GM12878 (cell line): ENCODE data around the gene RAB10. TPM values are rescaled to one million over a fixed set of nuclear protein-coding genes. Genes with fewer than 3 reads are reported as not detected.

Experiments
- ATAC-seq: fragments of 200-7000 bp; cut with Tn5 transposase; 3 replicates; pipeline ENCODE4 v1.9.1; 2020; ENCODE audit warnings: mild to moderate bottlenecking, moderate library complexity
- BruUV-seq: library from RNA; stranded (reverse); fragments of 400-500 nt; replicated peaks from 2 replicates; lab custom pipeline; 2021; lab: Mats Ljungman, UMichigan
- CTCF ChIA-PET: fragments of 300-600 bp; sonication (Branson Sonifier 250); formaldehyde crosslinking; extraction: SDS; loops from one replicate; lab custom pipeline; 2021; ENCODE audit warnings: inconsistent platforms; lab: Yijun Ruan, JAX
- POLR2A ChIA-PET: fragments of 350-600 bp; formaldehyde crosslinking; extraction: SDS; loops from one replicate; lab custom pipeline; 2021; ENCODE audit warnings: inconsistent platforms; lab: Charles Lee
- RAD21 ChIA-PET: fragments of 300-600 bp; sonication (Branson Sonifier 250); formaldehyde crosslinking; loops from one replicate; lab custom pipeline; 2023; ENCODE audit warnings: antibody characterized with exemption; ENCODE audit not compliant: unreplicated experiment; lab: Charles Lee
- SMC1A ChIA-PET: fragments of 300-600 bp; sonication (Branson Sonifier 250); formaldehyde crosslinking; loops from one replicate; lab custom pipeline; 2023; ENCODE audit not compliant: unreplicated experiment, uncharacterized antibody; lab: Charles Lee
- DNase-seq: peaks from one replicate; pipeline ENCODE4 v3.0.0-alpha.2; 2011; ENCODE audit warnings: low read depth, low spot score
- FAIRE-seq: peaks from 3 replicates; lab custom pipeline; 2011; peaks lifted over from hg19 to GRCh38; lab: Jason Lieb, UNC
- H2AFZ ChIP-seq: 2 replicates; pipeline ENCODE4 v1.6.0; 2011; ENCODE audit warnings: low read depth, low read length, control low read depth; ENCODE audit not compliant: control insufficient read depth
- H3K27ac ChIP-seq: 2 replicates; pipeline ENCODE4 v1.5.1; 2011; ENCODE audit warnings: control low read depth; ENCODE audit not compliant: control insufficient read depth, insufficient read depth
- H3K27me3 ChIP-seq, 2 experiments: replicated peaks in 1 of 2; 2 replicates each; pipeline versions ENCODE4 v1.6.0 to v1.6.1; 2011; ENCODE audit warnings: low read length in 1 of 2; ENCODE audit not compliant: control insufficient read depth in 2 of 2, insufficient read depth in 2 of 2
- H3K36me3 ChIP-seq, 2 experiments: 2 replicates each; pipeline ENCODE4 v1.5.1; 2011; ENCODE audit warnings: low read length in 1 of 2; ENCODE audit not compliant: control insufficient read depth in 2 of 2, insufficient read depth in 2 of 2
- H3K4me1 ChIP-seq: 2 replicates; pipeline ENCODE4 v1.6.1; 2011; ENCODE audit warnings: mild to moderate bottlenecking, low read length, moderate library complexity, mixed read lengths; ENCODE audit not compliant: control insufficient read depth, insufficient read depth
- H3K4me2 ChIP-seq: 2 replicates; pipeline ENCODE4 v1.6.0; 2011; ENCODE audit warnings: control low read depth; ENCODE audit not compliant: control insufficient read depth, insufficient read depth
- H3K4me3 ChIP-seq: fragments of 200-600 bp; sonication (generic); 2 replicates; pipeline ENCODE4 v1.5.1; 2016
- H3K79me2 ChIP-seq: 2 replicates; pipeline ENCODE4 v1.6.0; 2011; ENCODE audit warnings: low read length; ENCODE audit not compliant: control insufficient read depth, insufficient read depth
- H3K9ac ChIP-seq: 2 replicates; pipeline ENCODE4 v1.8.0; 2011; ENCODE audit warnings: low read length, control low read depth, mixed read lengths; ENCODE audit not compliant: control insufficient read depth, insufficient read depth
- H3K9me3 ChIP-seq: replicated peaks from 3 replicates; pipeline ENCODE4 v1.5.1; 2011; ENCODE audit warnings: mild to moderate bottlenecking, low read length; ENCODE audit not compliant: control insufficient read depth, insufficient read depth
- H4K20me1 ChIP-seq: 2 replicates; pipeline ENCODE4 v1.6.0; 2011; ENCODE audit not compliant: control insufficient read depth, insufficient read depth
- ATF3 ChIP-seq: IDR thresholded peaks from 2 replicates; pipeline ENCODE4 v1.6.1; 2011; ENCODE audit warnings: low read depth, mild to moderate bottlenecking, low read length, moderate library complexity, borderline replicate concordance; ENCODE audit errors: extremely low read depth
- CREM ChIP-seq: IDR thresholded peaks from 2 replicates; pipeline ENCODE4 v1.6.1; 2014; ENCODE audit warnings: antibody characterized with exemption, low read depth
- FOXK2 ChIP-seq: fragments of 450-650 bp; IDR thresholded peaks from 2 replicates; pipeline ENCODE4 v1.6.1; 2017; ENCODE audit warnings: mild to moderate bottlenecking, moderate library complexity
- GABPA ChIP-seq: IDR thresholded peaks from 2 replicates; pipeline ENCODE4 v1.6.1; 2014; ENCODE audit warnings: antibody characterized with exemption, low read depth, mild to moderate bottlenecking, inconsistent platforms
- LARP7 ChIP-seq: fragments of 450-650 bp; IDR thresholded peaks from 2 replicates; pipeline ENCODE4 v1.6.1; 2017; ENCODE audit warnings: mild to moderate bottlenecking
- NBN ChIP-seq: fragments of 450-650 bp; IDR thresholded peaks from 2 replicates; pipeline ENCODE4 v1.6.1; 2016
- PAX5 ChIP-seq: IDR thresholded peaks from 2 replicates; pipeline ENCODE4 v1.6.1; 2011; ENCODE audit warnings: low read depth, low read length, borderline replicate concordance
- PRDM15 ChIP-seq: fragments of 450-650 bp; formaldehyde crosslinking; IDR thresholded peaks from 2 replicates; pipeline ENCODE4 v1.4.0; 2020; ENCODE audit warnings: mild to moderate bottlenecking, moderate library complexity
- RFX5 ChIP-seq: IDR thresholded peaks from 2 replicates; pipeline ENCODE4 v1.6.1; 2011; ENCODE audit warnings: low read depth, low read length, improper control_type of control experiment
- TARDBP ChIP-seq: IDR thresholded peaks from 2 replicates; pipeline ENCODE4 v1.6.1; 2016; ENCODE audit warnings: borderline replicate concordance
- TBL1XR1 ChIP-seq: IDR thresholded peaks from 2 replicates; pipeline ENCODE4 v1.6.1; 2012; ENCODE audit warnings: low read depth, low read length, improper control_type of control experiment
- ZBTB33 ChIP-seq: fragments of 450-650 bp; IDR thresholded peaks from 2 replicates; pipeline ENCODE4 v1.6.1; 2017; ENCODE audit warnings: mild to moderate bottlenecking
- ZSCAN29 ChIP-seq: fragments of 450-650 bp; IDR thresholded peaks from 2 replicates; pipeline ENCODE4 v1.6.1; 2017; ENCODE audit warnings: mild to moderate bottlenecking, moderate library complexity
- WGBS: methylation state at CpG from one replicate; pipeline ENCODE4 v1.1.6; 2016; ENCODE audit warnings: low lambda C conversion rate; ENCODE audit not compliant: insufficient replicate concordance, insufficient coverage; ENCODE audit errors: missing lambda C conversion rate; 5-methylcytosine and 5-hydroxymethylcytosine counted together
- in situ Hi-C: fragments of 300-500 bp; cut with MboI; formaldehyde crosslinking; loops from 9 replicates; pipeline ENCODE4 v1.14.3; 2018; ENCODE audit warnings: mixed read lengths
- intact Hi-C: fragments of 100-400 bp; cut with micrococcal nuclease; formaldehyde crosslinking; loops from one replicate; pipeline ENCODE4 v1.14.2; 2022; ENCODE audit not compliant: unreplicated experiment
- polyA plus RNA-seq, 11 experiments: library from polyadenylated mRNA; depleted of rRNA in 4 of 11; unstranded in 6 of 11; stranded (reverse) in 5 of 11; fragments of >200 nt; fragmentation: Nextera tagmentation in 4 of 11; fragmentation: Illumina TruSeq in 1 of 11; extraction: Ambion mirVana in 4 of 11; extraction: Trizol in 1 of 11; gene quantifications; 1 replicate in 1 of 11; 2 replicates in 10 of 11; pipeline versions ENCODE4 v1.2.1 to v1.2.3, GENCODE V29; 2011 to 2016; ENCODE audit warnings: inconsistent platforms in 2 of 11, missing spikeins in 2 of 11, low read depth in 1 of 11
- total RNA-seq, 4 experiments: library from RNA; depleted of rRNA in 3 of 4; stranded (reverse); fragments of >200 nt in 3 of 4; fragmentation: Illumina TruSeq in 1 of 4; extraction: Trizol in 1 of 4; gene quantifications; 2 replicates each; pipeline versions ENCODE4 v1.2.1 to v1.2.3, GENCODE V29; 2013 to 2021

Gene RAB10
- total and polyA plus RNA-seq, 10 of the 15 experiments (the other 5 are each of a cell fraction or from before 2014, with no cell fraction given): 13.3 to 109 (median 82.0) TPM

- intact Hi-C loops: no loop called here
- no peak overlapping the region for H3K27ac ChIP-seq
- WGBS: 48% methylated on average over 40 of the region's 46 CpGs
- H3K9ac ChIP-seq: no peak overlapping the region
- DNase-seq (no peak), FAIRE-seq (no peak)
- CTCF ChIA-PET: no interaction called here
- H3K79me2 ChIP-seq: no peaks in the 10 kb centered on the region
- H3K27me3 ChIP-seq: peaks cover 0 to 7% of the 10 kb centered on the region in 2 experiments; a peak in 3 of 4 replicates
- no peak overlapping the region for H3K4me2 ChIP-seq
- no peaks in the 10 kb centered on the region for H3K9me3 ChIP-seq
- no peaks in the 10 kb centered on the region; the same call in 1 of the 2 replicates for H4K20me1 ChIP-seq
- H2AFZ ChIP-seq: no peak overlapping the region
- TF ChIP-seq FOXK2: no peak
- no peak for TF ChIP-seq PAX5
- TF ChIP-seq PRDM15 (CRISPR knock-in tag): no peak
- no peak for TF ChIP-seq ZSCAN29
- TF ChIP-seq ATF3: no peak
- no peak for TF ChIP-seq CREM
- TF ChIP-seq TARDBP: no peak
- TF ChIP-seq RFX5: no peak
- no peak for TF ChIP-seq GABPA
- TF ChIP-seq TBL1XR1: no peak
- TF ChIP-seq ZBTB33: no peak
- TF ChIP-seq LARP7: no peak
- no peak for TF ChIP-seq NBN
- TF ChIP-seq, all 136 proteins: peak for 0
- in situ Hi-C loops: no loop called here
- Histone ChIP-seq H3K36me3 (no peaks in the 10 kb centered on the region), H3K4me3 (no peak overlapping the region), H3K4me1 (no peaks in the 10 kb centered on the region)
- ATAC-seq: no peak
- RAD21 ChIA-PET: no interaction called here
- no TSS peak for BruUV-seq
- SMC1A ChIA-PET: no interaction called here
- POLR2A ChIA-PET: no interaction called here
Observed at GRCh38 chr2:26173776-26174482, 140.0 kb downstream of the RAB10 start.
